ENCODE measurements around the gene SCRN1.
A peak's percentile ranks its signal among the peaks of the same experiment; 100 is the strongest.

DNA sequence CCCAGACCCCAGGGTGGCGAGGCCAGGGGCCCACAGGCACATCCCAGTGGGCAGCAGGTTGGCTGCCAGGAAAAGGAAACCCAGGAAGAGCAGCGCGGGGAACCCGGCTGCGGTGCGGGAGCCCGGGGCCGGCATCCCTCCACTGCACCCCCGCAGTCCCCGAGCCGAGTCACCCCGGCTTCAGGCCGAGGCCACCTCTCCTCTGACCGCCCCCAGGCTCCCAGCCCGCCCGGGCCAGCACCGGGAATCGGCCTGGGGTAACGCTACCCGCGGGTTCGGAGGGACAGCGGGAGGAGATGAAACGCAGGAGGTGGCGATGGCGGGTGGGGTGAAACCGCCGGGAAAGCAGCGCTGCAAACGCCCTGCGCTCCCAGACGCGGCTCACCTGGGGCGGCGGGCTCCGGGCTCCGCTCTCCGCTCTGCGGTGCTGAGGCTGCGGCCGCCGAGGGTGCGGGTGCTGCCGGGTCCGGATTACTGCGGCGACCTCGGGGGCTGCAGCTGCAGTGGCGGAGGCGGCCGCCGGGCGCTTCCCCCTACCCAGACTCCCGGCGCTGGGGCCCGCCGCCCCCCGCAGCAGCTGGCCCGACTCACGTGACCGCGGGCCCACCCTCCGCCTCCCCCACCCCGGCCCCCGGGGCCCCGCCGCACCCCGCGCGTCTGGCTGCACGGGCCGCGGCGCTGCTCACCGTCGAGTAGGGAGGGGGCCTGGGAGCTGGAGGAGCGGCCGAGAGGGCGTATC is at the start of gene SCRN1:
- TF ChIP-seq, protein P1, sequence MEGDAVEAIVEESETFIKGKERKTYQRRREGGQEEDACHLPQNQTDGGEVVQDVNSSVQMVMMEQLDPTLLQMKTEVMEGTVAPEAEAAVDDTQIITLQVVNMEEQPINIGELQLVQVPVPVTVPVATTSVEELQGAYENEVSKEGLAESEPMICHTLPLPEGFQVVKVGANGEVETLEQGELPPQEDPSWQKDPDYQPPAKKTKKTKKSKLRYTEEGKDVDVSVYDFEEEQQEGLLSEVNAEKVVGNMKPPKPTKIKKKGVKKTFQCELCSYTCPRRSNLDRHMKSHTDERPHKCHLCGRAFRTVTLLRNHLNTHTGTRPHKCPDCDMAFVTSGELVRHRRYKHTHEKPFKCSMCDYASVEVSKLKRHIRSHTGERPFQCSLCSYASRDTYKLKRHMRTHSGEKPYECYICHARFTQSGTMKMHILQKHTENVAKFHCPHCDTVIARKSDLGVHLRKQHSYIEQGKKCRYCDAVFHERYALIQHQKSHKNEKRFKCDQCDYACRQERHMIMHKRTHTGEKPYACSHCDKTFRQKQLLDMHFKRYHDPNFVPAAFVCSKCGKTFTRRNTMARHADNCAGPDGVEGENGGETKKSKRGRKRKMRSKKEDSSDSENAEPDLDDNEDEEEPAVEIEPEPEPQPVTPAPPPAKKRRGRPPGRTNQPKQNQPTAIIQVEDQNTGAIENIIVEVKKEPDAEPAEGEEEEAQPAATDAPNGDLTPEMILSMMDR (IDR thresholded peaks at IDR 0.05): peak in 1 of 6 experiments; percentile 36
- TF ChIP-seq POLR2AphosphoS5 (IDR thresholded peaks at IDR 0.05) (no peak), EP300 (IDR thresholded peaks at IDR 0.05) (no peak), POLR2A (IDR thresholded peaks at IDR 0.05) (peak in 2 of 4 donors; percentile 36 to 44)
